MM.1S (cell line): ENCODE data around the gene GRM1.

Source experiments
- DNase-seq: peaks from one replicate; pipeline ENCODE4 v3.0.0-alpha.2; 2015
- H2AFZ ChIP-seq: fragments of 300-600 bp; sonication (generic); 2 replicates; pipeline ENCODE4 v1.6.0; 2016; ENCODE audit warnings: antibody characterized with exemption, low read length
- H3F3A ChIP-seq: fragments of 300-600 bp; sonication (generic); 2 replicates; pipeline ENCODE4 v1.6.1; 2016; ENCODE audit warnings: mild to moderate bottlenecking, antibody characterized with exemption, low read length, moderate library complexity, mixed read lengths; ENCODE audit not compliant: insufficient read depth
- H3K27ac ChIP-seq: fragments of 300-600 bp; sonication (generic); 2 replicates; pipeline ENCODE4 v1.5.1; 2016; ENCODE audit warnings: mild to moderate bottlenecking, low read length
- H3K27me3 ChIP-seq: fragments of 300-600 bp; sonication (generic); replicated peaks from 2 replicates; pipeline ENCODE4 v1.6.0; 2016; ENCODE audit warnings: low read length; ENCODE audit not compliant: insufficient read depth
- H3K36me3 ChIP-seq: fragments of 300-600 bp; sonication (generic); replicated peaks from 2 replicates; pipeline ENCODE4 v1.6.1; 2016; ENCODE audit warnings: mild to moderate bottlenecking, low read length, mixed read lengths; ENCODE audit not compliant: insufficient read depth
- H3K4me1 ChIP-seq: fragments of 300-600 bp; sonication (generic); 2 replicates; pipeline ENCODE4 v1.6.1; 2016; ENCODE audit warnings: low read length, mixed read lengths
- H3K4me2 ChIP-seq: fragments of 300-600 bp; sonication (generic); 2 replicates; pipeline ENCODE4 v1.6.0; 2016; ENCODE audit warnings: low read depth, low read length
- H3K4me3 ChIP-seq: fragments of 300-600 bp; sonication (generic); 2 replicates; pipeline ENCODE4 v1.5.1; 2016; ENCODE audit warnings: low read length, mixed read lengths
- H3K79me2 ChIP-seq: fragments of 300-600 bp; sonication (generic); 2 replicates; pipeline ENCODE4 v1.6.1; 2016; ENCODE audit warnings: mixed run types, low read length, mixed read lengths
- H3K9ac ChIP-seq: fragments of 300-600 bp; sonication (generic); 2 replicates; pipeline ENCODE4 v1.6.1; 2016; ENCODE audit warnings: low read length, mixed read lengths
- H3K9me2 ChIP-seq: fragments of 300-600 bp; sonication (generic); replicated peaks from 2 replicates; pipeline ENCODE4 v1.6.1; 2016; ENCODE audit warnings: mild to moderate bottlenecking, low read length, mixed read lengths; ENCODE audit not compliant: insufficient read depth
- H3K9me3 ChIP-seq: fragments of 300-600 bp; sonication (generic); replicated peaks from 2 replicates; pipeline ENCODE4 v1.6.1; 2016; ENCODE audit warnings: mild to moderate bottlenecking, low read length, mixed read lengths; ENCODE audit not compliant: insufficient read depth
- H4K20me1 ChIP-seq: fragments of 300-600 bp; sonication (generic); 2 replicates; pipeline ENCODE4 v1.6.1; 2016; ENCODE audit warnings: mild to moderate bottlenecking, low read length, moderate library complexity, mixed read lengths; ENCODE audit not compliant: insufficient read depth
- CTCF ChIP-seq: fragments of 300-600 bp; sonication (generic); IDR thresholded peaks from 2 replicates; pipeline ENCODE4 v1.5.1; 2016; ENCODE audit warnings: antibody characterized with exemption, low read length, mixed read lengths
- EZH2 ChIP-seq: fragments of 300-600 bp; sonication (generic); optimal IDR thresholded peaks from 2 replicates; pipeline ENCODE3; 2017; ENCODE audit warnings: low read depth, mild to moderate bottlenecking, antibody characterized with exemption, low read length, mixed read lengths
- EZH2phosphoT487 ChIP-seq: fragments of 300-600 bp; sonication (generic); IDR thresholded peaks from 2 replicates; pipeline ENCODE4 v1.6.1; 2018; ENCODE audit warnings: antibody characterized with exemption, low read length

GRM1 gene

DNA sequence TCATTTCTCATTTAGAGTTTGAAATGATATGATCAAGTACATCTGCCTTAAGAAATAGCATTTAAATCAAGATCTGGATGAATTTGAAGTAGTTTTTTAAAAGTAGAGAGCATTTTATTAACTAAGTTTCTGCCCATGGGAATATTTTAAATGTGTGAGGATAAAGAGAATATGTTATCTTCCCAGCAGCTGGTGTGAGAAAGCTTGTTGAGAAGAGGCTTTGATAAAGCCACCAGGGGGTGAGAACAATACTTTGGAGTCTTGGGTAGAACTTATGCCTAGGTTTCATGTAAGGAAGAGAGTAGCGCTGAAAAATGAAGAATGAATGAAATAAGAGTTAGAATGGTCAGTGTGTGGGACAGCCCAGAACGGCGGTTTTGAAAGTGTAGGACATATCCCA is 190.2 kb downstream of the GRM1 start:
- H3K36me3 ChIP-seq = no peaks in the 10 kb centered on the region
- no peak for TF ChIP-seq EZH2
- no peak for TF ChIP-seq EZH2phosphoT487
- no peak for TF ChIP-seq CTCF
- H3F3A ChIP-seq = no peaks in the 10 kb centered on the region

DNA sequence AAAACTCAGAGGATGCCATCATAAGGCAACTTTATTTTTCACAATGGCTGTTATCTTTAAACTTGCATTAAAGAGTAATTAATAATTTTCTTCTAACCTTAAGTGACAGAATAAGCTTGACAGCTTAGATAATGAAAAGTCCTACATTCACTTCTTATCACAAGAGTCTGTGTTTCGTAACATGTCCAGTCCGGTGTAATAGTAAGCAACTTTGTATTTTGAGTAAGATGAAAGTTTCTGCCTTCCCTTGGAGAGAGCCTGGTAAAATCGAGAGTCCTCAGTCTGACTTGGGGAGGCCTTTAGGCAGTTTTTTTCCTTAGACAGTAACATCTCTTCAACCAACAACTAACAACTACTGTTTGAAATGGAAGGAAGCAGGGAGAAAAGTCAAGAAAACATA is 195.6 kb downstream of the GRM1 start:
- Histone ChIP-seq H2AFZ (no peak overlapping the region), H3K4me2 (no peak overlapping the region), H3K4me3 (no peak overlapping the region), H3K79me2 (no peaks in the 10 kb centered on the region), H3K9me3 (no peaks in the 10 kb centered on the region), H3K36me3 (no peaks in the 10 kb centered on the region), H3K9ac (no peak overlapping the region), H3K27ac (no peak overlapping the region), H3K9me2 (no peaks in the 10 kb centered on the region), H3K27me3 (no peaks in the 10 kb centered on the region), H3F3A (no peaks in the 10 kb centered on the region), H3K4me1 (no peaks in the 10 kb centered on the region), H4K20me1 (no peaks in the 10 kb centered on the region)
- DNase-seq = no peak
- TF ChIP-seq EZH2phosphoT487 (no peak), CTCF (no peak), EZH2 (no peak)

More for the DNA sequence above, 190.2 kb downstream of the GRM1 start:
- Histone ChIP-seq H3K9ac (no peak overlapping the region), H3K9me3 (no peaks in the 10 kb centered on the region), H3K79me2 (no peaks in the 10 kb centered on the region), H3K4me2 (no peak overlapping the region), H3K4me3 (no peak overlapping the region), H3K9me2 (no peaks in the 10 kb centered on the region), H2AFZ (no peak overlapping the region), H3K27ac (no peak overlapping the region), H3K4me1 (no peaks in the 10 kb centered on the region), H3K27me3 (no peaks in the 10 kb centered on the region), H4K20me1 (no peaks in the 10 kb centered on the region)
- no peak for DNase-seq

GRCh38 chr6:146224988-146225387 is 196.1 kb downstream of the GRM1 start:
- no peaks in the 10 kb centered on the region for H3F3A ChIP-seq
- no peak overlapping the region for H3K4me2 ChIP-seq
- no peaks in the 10 kb centered on the region for H4K20me1 ChIP-seq
- no peaks in the 10 kb centered on the region for H3K9me2 ChIP-seq
- no peaks in the 10 kb centered on the region for H3K79me2 ChIP-seq
- TF ChIP-seq EZH2phosphoT487 (no peak), EZH2 (no peak), CTCF (no peak)
- H3K9me3 ChIP-seq = no peaks in the 10 kb centered on the region
- no peaks in the 10 kb centered on the region for H3K36me3 ChIP-seq
- no peak overlapping the region for H3K27ac ChIP-seq
- H3K27me3 ChIP-seq = no peaks in the 10 kb centered on the region
- DNase-seq = no peak
- no peak overlapping the region for H3K9ac ChIP-seq
- no peaks in the 10 kb centered on the region for H3K4me1 ChIP-seq
- no peak overlapping the region for H3K4me3 ChIP-seq
- no peak overlapping the region for H2AFZ ChIP-seq

GRCh38 chr6:146240322-146240721 is 211.5 kb downstream of the GRM1 start:
- no peak overlapping the region for H3K4me2 ChIP-seq
- H3K27me3 ChIP-seq = no peaks in the 10 kb centered on the region
- TF ChIP-seq CTCF (no peak), EZH2 (no peak), EZH2phosphoT487 (no peak)
- H3K9me2 ChIP-seq = no peaks in the 10 kb centered on the region
- H3F3A ChIP-seq = no peaks in the 10 kb centered on the region
- no peaks in the 10 kb centered on the region for H3K9me3 ChIP-seq
- no peaks in the 10 kb centered on the region for H3K79me2 ChIP-seq
- H3K4me1 ChIP-seq = no peaks in the 10 kb centered on the region
- no peak for DNase-seq
- no peak overlapping the region for H3K27ac ChIP-seq
- no peak overlapping the region for H3K4me3 ChIP-seq
- no peaks in the 10 kb centered on the region for H3K36me3 ChIP-seq
- H4K20me1 ChIP-seq = no peaks in the 10 kb centered on the region
- no peak overlapping the region for H3K9ac ChIP-seq
- H2AFZ ChIP-seq = no peak overlapping the region
